GM12873 (cell line): Measurements from ENCODE around the gene ICOSLG.

Experiments used
- CTCF ChIP-seq: IDR thresholded peaks from 2 replicates; pipeline ENCODE4 v1.5.1; 2012; ENCODE audit warnings: low read depth, mild to moderate bottlenecking, moderate library complexity, low read length, control low read depth; ENCODE audit not compliant: insufficient read depth; ENCODE audit errors: missing control alignments

The ICOSLG gene

GRCh38 chr21:44283948-44284347 is 43.2 kb upstream of the ICOSLG start:
- TF ChIP-seq CTCF: no peak

DNA sequence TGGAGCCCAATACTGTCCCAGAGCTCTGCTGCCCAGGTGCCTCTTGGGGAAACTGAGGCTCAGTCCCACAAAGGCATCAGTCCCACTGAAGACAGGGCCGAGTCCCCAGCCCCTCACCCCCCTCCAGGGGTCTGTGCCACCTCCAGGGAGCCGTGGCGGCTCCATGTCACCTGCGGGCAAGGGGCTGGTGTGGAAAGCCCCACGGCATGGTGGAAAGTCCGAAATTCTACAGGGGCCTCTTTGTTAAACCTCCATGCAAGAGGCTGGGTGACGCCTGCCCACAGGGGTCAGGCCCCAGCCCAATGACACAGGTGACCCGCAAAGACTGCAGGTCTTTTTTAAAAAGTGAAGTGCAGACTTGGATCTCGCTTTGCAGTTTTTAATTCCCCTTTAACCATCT is 41.6 kb upstream of the ICOSLG start:
- no peak for TF ChIP-seq CTCF

- no peak for TF ChIP-seq CTCF
Observed at GRCh38 chr21:44281801-44282200, 41.1 kb upstream of the ICOSLG start.

- TF ChIP-seq CTCF: no peak
Observed at GRCh38 chr21:44279354-44280260, 38.9 kb upstream of the ICOSLG start.

GRCh38 chr21:44275041-44275440 is 34.3 kb upstream of the ICOSLG start:
- no peak for TF ChIP-seq CTCF

DNA sequence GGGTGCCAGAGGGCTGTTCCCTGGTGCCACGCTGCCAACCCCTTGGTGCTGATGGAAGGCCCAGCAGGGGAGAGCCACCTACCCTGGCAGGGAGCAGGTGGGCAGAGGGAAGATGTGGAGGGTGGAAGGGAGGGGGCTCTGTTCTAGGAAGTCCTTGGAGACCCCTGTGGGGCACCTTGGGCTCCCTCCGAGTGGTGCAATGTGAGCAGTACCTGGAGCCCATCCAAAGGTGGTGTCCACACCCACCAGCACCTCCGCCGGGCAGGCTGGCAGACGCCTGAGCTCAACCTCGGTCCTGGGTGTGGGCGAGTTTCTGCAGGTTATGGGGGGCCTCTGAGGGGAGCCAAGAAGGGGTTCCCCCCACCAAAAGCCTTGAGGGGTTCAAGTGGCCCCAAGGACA is 32.3 kb upstream of the ICOSLG start:
- no peak for TF ChIP-seq CTCF

DNA sequence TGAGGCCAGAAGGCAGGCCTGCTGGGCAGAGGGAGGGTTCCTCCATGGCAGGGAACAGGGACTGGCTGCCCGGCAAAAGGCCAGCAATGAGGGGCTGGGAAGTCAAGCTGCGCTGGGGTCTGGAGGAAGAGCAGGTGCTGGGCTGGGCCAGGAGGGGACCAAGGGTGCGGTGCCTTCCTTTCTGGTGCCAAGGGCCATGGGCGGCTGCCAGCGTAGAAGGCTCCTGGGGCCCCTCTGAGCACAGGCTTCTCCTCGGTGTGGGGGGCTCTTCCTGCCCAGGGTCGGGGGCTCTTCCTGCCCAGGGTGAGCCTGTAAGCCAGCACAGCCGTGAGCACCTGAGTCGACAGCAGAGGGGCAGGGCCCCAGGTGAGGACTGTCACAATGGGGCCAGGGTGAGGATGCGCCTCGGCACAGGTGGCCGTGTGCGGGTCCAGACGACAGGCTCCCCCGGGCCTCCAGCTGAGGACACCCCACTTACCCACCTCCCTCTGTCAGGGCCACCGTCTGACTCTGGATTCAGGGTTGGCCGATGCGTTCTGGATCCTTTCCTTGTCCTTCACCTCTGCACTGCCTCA is 31.6 kb upstream of the ICOSLG start:
- TF ChIP-seq CTCF: no peak
